Activated CD4-positive, alpha-beta T cell treated with anti-CD3 and anti-CD28 coated beads for 1 hour (primary cell): ENCODE results near the gene CCDC39.

ENCODE experiments used
- DNase-seq: peaks from one replicate; pipeline ENCODE4 v3.0.0-alpha.2; 2020

CCDC39 gene

GRCh38 chr3:180679178-180680096, at the start of gene CCDC39:
CCDC39 (minus strand) TSS chr3:180679489; CDS start chr3:180679380, 109 bp downstream.
- peak; percentile 43 for DNase-seq

GRCh38 chr3:180720012-180720411, 40.7 kb upstream of the CCDC39 start:
- DNase-seq, result no peak

GRCh38 chr3:180707896-180708295, 28.6 kb upstream of the CCDC39 start:
- DNase-seq, result no peak

GRCh38 chr3:180705619-180706018, 26.3 kb upstream of the CCDC39 start:
- DNase-seq, result no peak

GRCh38 chr3:180704532-180704931, 25.2 kb upstream of the CCDC39 start:
- no peak for DNase-seq

GRCh38 chr3:180700941-180701340, 21.7 kb upstream of the CCDC39 start:
- DNase-seq, result no peak

GRCh38 chr3:180698760-180699270, 19.5 kb upstream of the CCDC39 start:
- no peak for DNase-seq

- no peak for DNase-seq
Observed at GRCh38 chr3:180694321-180694720, 15.0 kb upstream of the CCDC39 start.

- DNase-seq, result no peak
Observed at GRCh38 chr3:180693656-180694055, 14.4 kb upstream of the CCDC39 start.

GRCh38 chr3:180690061-180690460, 10.8 kb upstream of the CCDC39 start:
- no peak for DNase-seq

GRCh38 chr3:180684807-180685206, 5.5 kb upstream of the CCDC39 start:
- no peak for DNase-seq

GRCh38 chr3:180683816-180684215, 4.5 kb upstream of the CCDC39 start:
- DNase-seq, result no peak

GRCh38 chr3:180680097-180680430, 775 bp upstream of the CCDC39 start:
- no peak for DNase-seq

- no peak for DNase-seq
Observed at GRCh38 chr3:180678231-180678630, 1.1 kb downstream of the CCDC39 start.

- DNase-seq, result no peak
Observed at GRCh38 chr3:180661444-180661843, 17.8 kb downstream of the CCDC39 start.

- DNase-seq, result no peak
Observed at GRCh38 chr3:180657094-180657493, 22.2 kb downstream of the CCDC39 start.

GRCh38 chr3:180656406-180656805, 22.9 kb downstream of the CCDC39 start:
- no peak for DNase-seq

- DNase-seq, result no peak
Observed at GRCh38 chr3:180646187-180646790, 33.0 kb downstream of the CCDC39 start.

- DNase-seq, result no peak
Observed at GRCh38 chr3:180640987-180641386, 38.3 kb downstream of the CCDC39 start.

- no peak for DNase-seq
Observed at GRCh38 chr3:180633722-180634121, 45.6 kb downstream of the CCDC39 start.

GRCh38 chr3:180631317-180631716, 48.0 kb downstream of the CCDC39 start:
- DNase-seq, result no peak

GRCh38 chr3:180630371-180630770, 48.9 kb downstream of the CCDC39 start:
- no peak for DNase-seq

- DNase-seq, result no peak
Observed at GRCh38 chr3:180626844-180627243, 52.4 kb downstream of the CCDC39 start.

GRCh38 chr3:180624714-180625113, 54.6 kb downstream of the CCDC39 start:
- DNase-seq, result no peak
